Measurements from ENCODE around the gene UBE2S.

Gene UBE2S

GRCh38 chr19:55384131-55384919, 23.3 kb downstream of the UBE2S start, which contains the start of gene TMEM238 (continued):
- TF ChIP-seq ZNF311 (tag by site-specific recombination; IDR thresholded peaks at IDR 0.05; ENCODE audit: borderline replicate concordance) = no peak

GRCh38 chr19:55383279-55384130, 24.1 kb downstream of the UBE2S start:
- Histone ChIP-seq H3K36me3 (ENCODE audit: control insufficient read depth in 2 of 2, insufficient read depth in 1 of 2, low read length in 2 of 2) (peaks cover 3 to 23% of the 10 kb centered on the region in 2 experiments; a peak in 2 of 3 replicates), H3K4me3 (ENCODE audit: low read depth, low read length) (peak overlapping the region; percentile 25), H3K27ac (ENCODE audit: extremely low read depth, low read depth, low read length) (no peak overlapping the region; the same call in 1 of the 2 replicates), H3K9me3 (ENCODE audit: control insufficient read depth, insufficient read depth, low read depth, low read length) (no peaks in the 10 kb centered on the region), H3K4me1 (ENCODE audit: control insufficient read depth, insufficient read depth, low read length) (peaks cover 15% of the 10 kb centered on the region)
- no peak for TF ChIP-seq ZNF239 (tag by site-specific recombination; IDR thresholded peaks at IDR 0.05)
- TF ChIP-seq ZBTB8A (tag by site-specific recombination; IDR thresholded peaks at IDR 0.05) = no peak
- TF ChIP-seq ZNF366 (tag by site-specific recombination; conservative IDR thresholded peaks at IDR 0.05) = no peak
- no peak for TF ChIP-seq GLIS1 (tag by site-specific recombination; IDR thresholded peaks at IDR 0.05)
- TF ChIP-seq SCRT2 (tag by site-specific recombination; IDR thresholded peaks at IDR 0.05) = no peak
- no peak for TF ChIP-seq MYNN (tag by site-specific recombination; IDR thresholded peaks at IDR 0.05; ENCODE audit: borderline replicate concordance)
- no peak for TF ChIP-seq ZNF580 (tag by site-specific recombination; IDR thresholded peaks at IDR 0.05)
- TF ChIP-seq TSHZ1 (tag by site-specific recombination; IDR thresholded peaks at IDR 0.05; ENCODE audit: borderline replicate concordance) = no peak
- TF ChIP-seq ZNF398 (tag by site-specific recombination; IDR thresholded peaks at IDR 0.05) = no peak
- no peak for TF ChIP-seq SCRT1 (tag by site-specific recombination; IDR thresholded peaks at IDR 0.05; ENCODE audit: borderline replicate concordance)
- TF ChIP-seq ZNF354C (tag by site-specific recombination; IDR thresholded peaks at IDR 0.05; ENCODE audit: borderline replicate concordance, low read depth) = no peak
- TF ChIP-seq GLI4 (tag by site-specific recombination; IDR thresholded peaks at IDR 0.05) = no peak
- TF ChIP-seq MZF1 (tag by site-specific recombination; IDR thresholded peaks at IDR 0.05; ENCODE audit: borderline replicate concordance) = no peak
- POLR2A ChIA-PET = interaction anchor here (0.6 to 2.0 kb wide), 8 partner anchors 11 to 241 kb away, joined by 3 to 15 read pairs (median 4); partner anchors contain the start of genes KMT5C, UBE2S and ZNF784
- CTCF ChIA-PET = interaction anchor here (0.6 to 3.2 kb wide), 9 partner anchors 56 to 295 kb away, joined by 3 to 23 read pairs (median 4); no protein-coding TSS in a partner anchor

All from HEK293 (cell line).